Fibroblast of peridontal ligament (primary cell): ENCODE results near the gene FAM131C.
A peak's percentile ranks its signal among the peaks of the same experiment; 100 is the strongest.

ENCODE experiments used
- DNase-seq: peaks from one replicate; pipeline ENCODE4 v3.0.0-alpha.2; 2010; ENCODE audit errors: extremely low read depth

Gene FAM131C

DNA sequence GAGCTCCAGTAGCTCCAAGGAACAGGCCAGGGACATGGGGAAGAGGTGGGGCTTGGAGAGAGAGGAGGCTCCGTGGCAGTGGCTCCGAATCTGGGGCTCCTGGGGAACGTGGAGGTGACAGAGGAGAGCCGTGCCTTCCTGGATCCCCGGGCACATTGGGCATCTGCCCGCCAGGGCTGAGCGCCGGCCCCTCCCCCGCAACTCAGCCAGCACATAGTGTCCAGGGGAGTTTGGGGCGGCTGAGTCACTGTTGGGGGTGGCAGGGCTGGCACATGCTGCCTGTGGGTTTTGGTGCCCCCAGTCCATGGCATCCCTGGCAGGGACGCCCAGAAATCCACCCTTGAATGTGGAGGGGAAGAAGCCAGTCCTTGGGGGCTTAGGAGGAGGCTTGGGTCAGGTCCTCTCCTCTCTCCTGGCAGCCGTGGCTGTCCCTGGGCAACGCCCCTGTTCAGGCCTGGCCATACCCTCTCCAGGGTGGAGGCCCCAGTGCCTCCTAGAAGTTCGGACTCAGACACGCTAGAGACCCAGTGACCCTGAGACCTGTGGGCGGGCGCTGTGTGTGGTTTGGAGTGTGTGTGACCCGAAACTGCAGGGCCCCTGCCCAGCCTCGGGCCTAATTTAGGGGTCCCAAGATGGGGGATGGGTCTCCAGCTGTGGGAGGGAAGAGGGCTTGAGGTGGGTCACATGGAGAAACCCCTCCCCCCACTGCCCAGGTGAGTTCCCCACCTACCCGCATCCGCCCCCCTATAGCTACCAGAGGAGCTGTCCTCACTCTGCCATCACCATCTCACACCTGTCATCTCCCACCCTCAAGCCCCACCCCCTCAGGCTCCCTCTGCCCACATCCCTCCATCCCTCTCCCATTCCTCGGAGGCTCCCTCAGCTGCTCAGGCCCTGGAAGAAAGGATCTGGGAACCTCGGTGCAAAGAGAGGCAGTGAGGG, 57.2 kb downstream of the FAM131C start:
- DNase-seq, result no peak

- DNase-seq, result no peak
Observed at GRCh38 chr1:16015491-16015890, 58.0 kb downstream of the FAM131C start.

DNA sequence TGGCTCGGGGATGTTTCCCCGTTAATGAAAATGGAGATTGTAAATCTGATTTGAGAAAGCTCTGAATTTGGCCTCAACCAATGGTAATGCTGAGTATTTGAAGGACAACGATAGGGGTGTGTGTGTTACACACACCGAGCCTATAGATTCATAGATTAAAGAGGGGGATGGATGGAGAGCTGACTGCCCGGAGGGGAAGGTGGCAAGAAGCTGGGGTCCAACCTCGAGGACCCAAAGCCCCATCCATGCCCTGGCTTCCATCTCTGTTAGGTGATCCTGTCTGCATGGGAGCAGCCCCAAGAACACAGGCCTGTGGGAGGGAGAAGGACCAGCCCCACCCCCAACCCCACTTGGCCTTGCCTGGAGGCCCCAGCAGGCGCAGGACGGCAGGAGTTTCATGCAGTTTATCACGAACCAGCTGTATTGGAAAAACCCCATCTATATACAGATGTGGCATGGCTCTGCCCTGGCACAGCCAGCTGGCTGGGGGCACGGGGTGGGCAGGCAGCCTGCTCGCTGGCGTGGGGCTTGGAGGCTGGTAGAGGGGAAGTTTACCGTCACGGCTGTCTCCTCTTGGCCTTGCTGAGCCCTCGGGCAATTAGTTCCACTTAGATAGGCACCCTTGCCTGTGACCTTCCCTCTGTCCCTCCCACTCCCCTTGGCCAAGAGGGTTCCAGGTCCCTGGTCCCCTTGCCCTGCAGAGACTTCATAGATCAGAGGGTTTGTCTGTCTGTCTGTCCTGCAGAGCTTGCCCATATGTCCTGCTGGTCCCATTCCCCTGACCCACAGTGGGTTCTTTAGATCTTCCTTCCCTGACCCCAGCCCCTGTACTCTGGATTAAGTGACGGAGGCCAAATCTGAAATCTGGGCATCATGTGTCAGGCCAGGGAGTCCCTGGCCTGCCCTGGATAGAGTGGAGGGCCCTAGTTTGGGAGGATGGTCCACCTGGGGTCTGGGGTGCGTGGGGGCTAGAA, 58.7 kb downstream of the FAM131C start:
- DNase-seq, result no peak

DNA sequence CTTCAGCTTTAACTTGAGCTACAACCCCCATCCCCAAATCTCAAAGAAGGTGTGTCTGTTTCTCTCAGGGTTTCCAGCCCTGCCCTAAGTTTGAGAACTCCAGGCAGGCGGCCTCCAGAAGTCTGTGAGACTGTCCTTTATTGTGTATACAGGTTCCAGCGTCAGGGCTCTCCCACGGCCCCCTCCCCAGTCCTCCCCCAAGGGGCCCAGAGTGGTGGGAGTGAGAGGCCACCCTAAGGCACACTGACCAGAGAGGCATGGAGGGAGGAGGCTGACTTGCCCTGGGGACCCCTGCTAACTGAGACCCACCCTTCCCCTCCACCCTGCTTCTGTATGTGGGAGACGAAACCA, 59.6 kb downstream of the FAM131C start:
- DNase-seq, result no peak

DNA sequence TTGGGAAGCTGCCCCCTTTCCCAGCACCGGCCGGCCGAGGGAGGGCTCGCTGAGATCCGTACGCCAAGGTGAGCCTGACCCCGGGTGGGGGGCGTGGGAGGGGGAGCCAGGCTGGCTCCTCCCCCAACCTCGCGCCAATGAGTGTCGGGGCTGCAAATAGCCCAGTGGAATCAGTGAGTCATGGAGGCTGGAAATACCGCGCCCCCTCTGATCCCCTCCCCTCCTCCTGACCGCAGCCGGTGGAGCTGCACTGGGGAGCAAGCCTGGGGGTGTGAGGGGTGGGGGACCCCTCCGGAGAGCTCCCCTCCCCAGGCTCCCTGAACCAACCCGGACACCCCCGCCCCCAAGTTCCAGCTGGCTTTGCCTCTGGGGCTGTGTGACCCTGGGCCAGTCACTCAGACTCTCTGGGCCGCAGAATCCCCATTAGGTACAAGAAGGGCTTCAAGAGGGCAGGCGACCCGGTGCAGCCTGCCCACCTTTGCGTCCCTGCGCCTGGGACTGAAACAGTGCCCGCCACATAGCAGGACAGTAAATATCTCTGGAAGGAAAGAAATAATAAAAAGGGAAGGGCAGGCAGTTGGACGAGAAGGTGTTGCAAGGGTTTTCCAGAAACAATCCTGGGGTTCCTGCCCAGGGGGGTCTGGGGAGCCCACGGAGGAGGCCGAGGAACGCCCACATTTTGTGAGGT, 60.1 kb downstream of the FAM131C start:
- DNase-seq, result peak; percentile 60

- DNase-seq, result peak; percentile 35
Observed at GRCh38 chr1:16012590-16013219, 60.7 kb downstream of the FAM131C start.

- no peak for DNase-seq
Observed at GRCh38 chr1:16011936-16012589, 61.4 kb downstream of the FAM131C start.

DNA sequence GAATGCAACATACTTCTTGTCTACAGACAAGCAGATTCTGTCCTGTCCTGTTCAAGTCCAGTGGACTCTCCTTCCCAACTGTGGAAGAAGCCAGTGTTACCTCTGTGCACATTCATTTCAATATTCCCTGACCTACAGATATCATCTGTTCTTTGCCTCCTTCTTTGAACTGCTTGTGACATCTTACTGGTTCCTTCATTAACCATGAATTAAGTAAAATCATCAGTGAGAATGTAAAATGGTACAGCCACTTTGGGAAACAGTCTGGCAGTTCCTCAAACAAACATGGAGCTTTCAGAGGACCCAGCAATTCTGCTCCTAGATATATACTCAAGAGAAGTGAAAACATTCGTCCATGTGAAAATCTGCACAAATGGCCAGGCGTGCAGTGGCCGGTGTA, 62.6 kb downstream of the FAM131C start:
- no peak for DNase-seq

DNA sequence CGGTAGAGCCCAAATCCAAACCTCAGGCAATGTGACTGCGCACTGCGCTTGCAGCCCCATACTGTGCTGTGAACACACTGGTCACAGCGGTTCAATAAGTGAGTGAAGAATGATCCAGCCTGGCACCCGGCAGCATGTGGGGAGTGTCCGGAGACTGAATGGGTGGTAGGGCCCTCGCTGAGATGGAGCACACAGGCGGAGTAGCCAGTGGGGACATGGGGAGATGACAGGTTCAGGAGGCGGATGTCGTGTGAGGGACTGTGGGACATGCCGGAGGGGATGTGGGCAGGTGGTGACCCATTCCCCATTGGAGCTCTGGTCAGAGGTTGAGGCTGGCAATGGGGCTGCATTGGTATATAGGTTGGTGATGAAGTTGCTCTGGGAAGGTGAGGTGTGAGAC, 63.8 kb downstream of the FAM131C start:
- DNase-seq, result no peak

DNA sequence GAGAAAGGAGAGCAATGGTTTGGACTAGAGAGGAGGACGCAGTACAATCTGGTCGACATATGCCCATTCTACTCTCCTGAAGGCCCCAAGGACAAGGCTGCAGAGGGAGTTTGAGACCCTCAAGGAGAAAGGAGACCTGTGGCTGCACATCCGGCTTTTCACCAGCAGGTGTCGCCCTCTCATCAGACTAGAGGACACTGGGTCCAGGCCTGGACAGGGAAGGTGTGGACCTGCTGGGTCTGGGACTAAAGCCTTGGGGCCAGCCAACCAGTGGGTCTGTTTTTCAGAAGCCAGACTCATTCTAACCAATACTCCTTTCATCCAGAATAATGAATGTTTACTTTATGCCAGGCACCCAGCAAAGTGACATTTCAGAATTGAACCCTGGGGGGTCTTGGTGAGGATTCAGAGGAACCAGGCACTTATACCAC, 64.4 kb downstream of the FAM131C start:
- peak; percentile 72 for DNase-seq
